Measurements from ENCODE around the gene SEMA4D.

GRCh38 chr9:89508951-89509615, 11.2 kb upstream of the SEMA4D start:
- no peak for TF ChIP-seq POLR2A (IDR thresholded peaks at IDR 0.05; ENCODE audit: low read length)
- TF ChIP-seq GATA1 (IDR thresholded peaks at IDR 0.05; ENCODE audit: low read depth, low read length), result no peak

All from erythroblast (primary cell).